ENCODE results near the gene B4GAT1.

Gene B4GAT1

DNA sequence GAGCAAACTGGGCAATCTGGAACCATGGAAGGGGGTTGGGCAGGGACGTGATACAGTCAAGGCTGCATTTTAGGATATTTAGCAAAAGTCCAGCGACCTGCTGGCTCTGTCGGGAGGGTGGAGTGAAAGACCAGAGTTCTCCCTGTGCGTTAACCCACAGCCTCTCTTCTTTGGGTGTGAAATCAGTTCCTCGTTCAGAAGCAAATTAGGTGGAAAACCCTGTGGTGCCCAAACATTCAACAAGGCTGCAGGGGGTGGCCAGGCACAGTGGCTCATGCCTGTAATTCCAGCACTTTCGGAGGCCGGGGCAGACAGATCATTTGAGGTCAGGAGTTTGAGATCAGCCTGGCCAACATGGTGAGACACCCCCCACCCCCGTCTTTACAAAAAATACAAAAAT is 49.8 kb downstream of the B4GAT1 start:
- DNase-seq: no peak

Measured in RPMI8226 (cell line).